Measurements from ENCODE around the gene CCDC77.
"Not testable (repeated sequence)": the region's sequence is repeated elsewhere in the genome, so short reads cannot be mapped to it uniquely, and the experiment has no call there.

The CCDC77 gene

GRCh38 chr12:401235-402028, at the start of gene CCDC77:
TSS of gene CCDC77 (plus strand) at chr12:401644. CDS start at chr12:409384, 7,740 bp downstream.
- DNase-seq: no peak

GRCh38 chr12:356276-356988, 45.0 kb upstream of the CCDC77 start:
- no peak for DNase-seq

GRCh38 chr12:359091-359490, 42.4 kb upstream of the CCDC77 start:
- DNase-seq: no peak

- no peak for DNase-seq
Measured at GRCh38 chr12:366820-367219, 34.6 kb upstream of the CCDC77 start.

GRCh38 chr12:367972-368371, 33.5 kb upstream of the CCDC77 start:
- DNase-seq: no peak

GRCh38 chr12:370739-371485, 30.5 kb upstream of the CCDC77 start:
- DNase-seq: not testable (repeated sequence)

- no peak for DNase-seq
Measured at GRCh38 chr12:386651-387050, 14.8 kb upstream of the CCDC77 start.

- no peak for DNase-seq
Measured at GRCh38 chr12:388012-388411, 13.4 kb upstream of the CCDC77 start.

- DNase-seq: no peak
Measured at GRCh38 chr12:388541-389141, 12.8 kb upstream of the CCDC77 start.

GRCh38 chr12:389142-390096, 12.0 kb upstream of the CCDC77 start, which contains the start of gene KDM5A:
TSS of gene KDM5A (minus strand) at chr12:389320. CDS start at chr12:389091, 229 bp downstream.
- no peak for DNase-seq

- no peak for DNase-seq
Measured at GRCh38 chr12:400828-401227, 616 bp upstream of the CCDC77 start.

- DNase-seq: no peak
Measured at GRCh38 chr12:402029-402389, 565 bp downstream of the CCDC77 start.

GRCh38 chr12:414859-415258, 13.4 kb downstream of the CCDC77 start:
- no peak for DNase-seq

GRCh38 chr12:418432-418831, 17.0 kb downstream of the CCDC77 start:
- DNase-seq: no peak

GRCh38 chr12:422526-422925, 21.1 kb downstream of the CCDC77 start:
- DNase-seq: peak in 5 of 56 donors; percentile 3 to 16 (median 7)

GRCh38 chr12:435737-436136, 34.3 kb downstream of the CCDC77 start:
- DNase-seq: not testable (repeated sequence)

GRCh38 chr12:442235-442884, 40.9 kb downstream of the CCDC77 start:
- peak in 31 of 56 donors; percentile 5 to 72 (median 25) for DNase-seq

- no peak for DNase-seq
Measured at GRCh38 chr12:447141-447540, 45.7 kb downstream of the CCDC77 start.

- no peak for DNase-seq
Measured at GRCh38 chr12:449203-449602, 47.8 kb downstream of the CCDC77 start.

- DNase-seq: no peak
Measured at GRCh38 chr12:450438-450837, 49.0 kb downstream of the CCDC77 start.

Measured in nucleus accumbens (tissue), 56 donors.